GM12801 (cell line): ENCODE measurements around the gene C2CD4D.

Source experiments
- TF ChIP-seq, protein P1 (sequence below): IDR thresholded peaks from one replicate; pipeline ENCODE4 v1.5.1; 2011; ENCODE audit warnings: control low read depth; ENCODE audit not compliant: insufficient read length; ENCODE audit errors: extremely low read depth

Gene C2CD4D

DNA sequence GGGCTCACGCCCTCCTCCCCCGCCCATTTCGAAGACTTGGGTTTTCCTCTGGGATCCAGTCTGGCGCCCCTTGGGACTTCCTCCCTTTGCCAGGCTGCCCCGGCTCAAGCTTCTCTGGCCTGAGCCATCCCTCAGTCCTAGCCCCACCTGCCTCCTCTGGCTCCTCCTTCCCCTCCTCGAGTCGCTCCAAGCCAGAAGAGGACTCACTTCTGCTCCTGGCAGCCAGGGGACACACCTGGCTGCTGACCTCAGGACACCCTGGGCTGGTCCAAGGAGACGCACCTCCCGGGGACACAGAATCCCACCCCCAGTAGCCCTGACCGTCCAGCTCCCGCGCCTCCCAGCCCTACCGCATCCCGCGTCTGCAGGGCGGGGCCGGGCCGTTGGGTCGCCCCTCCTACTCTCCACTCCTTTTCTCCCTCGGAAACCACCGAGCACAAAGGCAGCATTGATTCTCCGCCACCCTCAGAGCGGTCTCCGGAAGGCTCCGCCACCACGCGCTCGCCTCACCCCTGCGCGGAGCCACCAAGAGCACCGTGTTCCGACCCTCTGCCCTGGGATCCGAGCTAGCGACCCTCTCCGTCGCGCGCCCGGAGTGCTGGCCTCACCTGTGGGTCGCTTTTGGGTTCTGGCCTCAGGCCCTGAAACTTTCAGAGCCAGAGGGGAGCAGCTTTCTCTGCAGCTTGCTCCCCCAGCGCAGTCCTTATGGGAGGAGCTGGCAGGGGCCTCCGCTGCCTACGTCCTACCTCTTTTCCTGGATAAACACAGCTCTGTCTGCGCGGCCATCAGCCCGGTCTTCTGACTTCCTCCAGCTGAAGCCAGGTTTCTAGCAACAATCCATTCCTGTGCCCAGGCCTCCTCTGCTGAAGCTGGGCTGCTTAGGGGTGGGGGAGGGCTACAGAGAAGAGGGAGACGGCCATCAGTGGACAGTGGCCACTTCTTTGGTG is at the start of gene C2CD4D:
TSS of gene C2CD4D (minus strand) at position 364 of the 947 bp plus-strand sequence. CDS start 831 bp downstream, outside the sequence.
- TF ChIP-seq, protein P1, sequence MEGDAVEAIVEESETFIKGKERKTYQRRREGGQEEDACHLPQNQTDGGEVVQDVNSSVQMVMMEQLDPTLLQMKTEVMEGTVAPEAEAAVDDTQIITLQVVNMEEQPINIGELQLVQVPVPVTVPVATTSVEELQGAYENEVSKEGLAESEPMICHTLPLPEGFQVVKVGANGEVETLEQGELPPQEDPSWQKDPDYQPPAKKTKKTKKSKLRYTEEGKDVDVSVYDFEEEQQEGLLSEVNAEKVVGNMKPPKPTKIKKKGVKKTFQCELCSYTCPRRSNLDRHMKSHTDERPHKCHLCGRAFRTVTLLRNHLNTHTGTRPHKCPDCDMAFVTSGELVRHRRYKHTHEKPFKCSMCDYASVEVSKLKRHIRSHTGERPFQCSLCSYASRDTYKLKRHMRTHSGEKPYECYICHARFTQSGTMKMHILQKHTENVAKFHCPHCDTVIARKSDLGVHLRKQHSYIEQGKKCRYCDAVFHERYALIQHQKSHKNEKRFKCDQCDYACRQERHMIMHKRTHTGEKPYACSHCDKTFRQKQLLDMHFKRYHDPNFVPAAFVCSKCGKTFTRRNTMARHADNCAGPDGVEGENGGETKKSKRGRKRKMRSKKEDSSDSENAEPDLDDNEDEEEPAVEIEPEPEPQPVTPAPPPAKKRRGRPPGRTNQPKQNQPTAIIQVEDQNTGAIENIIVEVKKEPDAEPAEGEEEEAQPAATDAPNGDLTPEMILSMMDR, result no peak

DNA sequence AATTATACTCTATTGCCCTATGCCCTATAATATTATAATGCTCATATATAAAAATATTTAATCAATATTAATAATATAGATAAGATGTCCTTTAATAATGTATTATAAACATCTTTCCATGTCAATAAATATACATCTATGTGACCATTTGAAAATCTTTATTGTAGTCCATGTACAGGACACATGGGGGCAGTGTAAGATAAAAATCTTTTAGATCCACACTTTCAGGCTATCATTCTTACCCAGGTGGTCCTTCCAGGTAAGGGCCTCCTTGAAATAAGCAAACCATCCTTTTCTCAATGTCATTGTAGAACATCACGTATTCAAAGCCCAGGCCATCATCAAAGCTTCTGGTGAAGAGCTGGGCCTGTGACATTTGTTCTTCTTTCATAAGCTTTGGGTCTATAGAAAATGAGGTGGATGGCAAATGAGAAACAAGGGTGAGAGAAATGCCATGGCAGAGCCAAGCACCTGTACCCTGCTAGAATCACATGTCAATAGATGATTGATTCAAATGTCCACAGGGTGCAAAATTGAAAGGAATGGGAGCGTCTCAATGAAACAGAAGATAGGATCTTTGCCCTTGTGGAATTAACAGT is 49.5 kb upstream of the C2CD4D start:
- TF ChIP-seq, protein P1, result no peak

DNA sequence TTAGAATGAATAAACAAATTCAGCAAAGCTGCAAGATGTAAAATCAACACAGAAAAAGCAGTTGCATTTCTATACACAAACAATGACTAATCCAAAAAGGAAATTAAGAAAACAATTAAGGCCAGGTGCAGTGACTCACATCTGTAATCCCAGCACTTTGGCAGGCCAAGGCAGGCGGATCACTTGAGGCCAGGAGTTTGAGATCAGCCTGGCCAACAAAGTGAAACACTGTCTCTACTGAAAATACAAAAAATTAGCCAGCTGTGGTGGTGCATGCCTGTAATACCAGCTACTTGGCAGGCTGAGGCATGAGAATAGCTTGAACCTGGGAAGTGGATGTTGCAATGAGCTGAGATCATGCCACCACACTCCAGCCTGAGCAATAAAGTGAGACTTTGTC is 47.4 kb upstream of the C2CD4D start:
- TF ChIP-seq, protein P1, result no peak

DNA sequence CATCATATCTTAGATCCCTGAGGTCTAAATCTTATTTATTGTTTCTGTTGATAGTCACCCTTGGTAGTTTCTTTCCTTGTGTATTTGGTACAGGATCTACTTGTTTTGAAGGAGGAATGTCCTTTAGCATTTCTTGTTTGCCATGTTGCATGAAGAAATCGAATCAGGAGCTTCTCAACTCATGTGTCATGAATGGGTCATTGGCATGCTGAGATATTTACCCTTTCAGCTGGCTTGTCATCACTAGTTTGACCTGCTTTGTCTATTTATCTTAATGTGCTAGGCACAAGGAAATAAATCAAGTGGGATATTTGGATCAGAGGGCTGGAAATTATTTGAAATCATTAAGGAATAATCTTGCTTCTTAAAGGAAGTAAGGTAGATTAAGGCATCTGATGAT is 45.9 kb upstream of the C2CD4D start:
- TF ChIP-seq, protein P1, result no peak

DNA sequence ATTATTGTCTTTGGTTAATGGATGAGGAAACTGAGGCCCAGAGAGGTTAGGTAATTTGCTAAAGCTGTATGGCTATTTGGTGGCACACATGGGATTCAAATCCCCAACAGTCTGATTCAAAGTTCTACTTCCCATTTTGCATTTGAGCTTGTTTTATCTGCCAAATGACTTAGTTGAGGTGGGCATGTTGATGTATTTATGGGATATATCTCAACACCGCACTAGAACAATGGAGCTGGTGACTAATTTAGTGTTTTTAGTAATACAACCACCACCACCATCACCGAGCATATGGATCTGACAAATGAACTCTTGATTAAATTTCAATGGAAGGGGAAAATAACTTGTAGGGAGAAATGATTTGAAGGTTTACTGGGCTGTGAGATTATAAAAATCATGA is 42.8 kb upstream of the C2CD4D start:
- TF ChIP-seq, protein P1, result no peak

DNA sequence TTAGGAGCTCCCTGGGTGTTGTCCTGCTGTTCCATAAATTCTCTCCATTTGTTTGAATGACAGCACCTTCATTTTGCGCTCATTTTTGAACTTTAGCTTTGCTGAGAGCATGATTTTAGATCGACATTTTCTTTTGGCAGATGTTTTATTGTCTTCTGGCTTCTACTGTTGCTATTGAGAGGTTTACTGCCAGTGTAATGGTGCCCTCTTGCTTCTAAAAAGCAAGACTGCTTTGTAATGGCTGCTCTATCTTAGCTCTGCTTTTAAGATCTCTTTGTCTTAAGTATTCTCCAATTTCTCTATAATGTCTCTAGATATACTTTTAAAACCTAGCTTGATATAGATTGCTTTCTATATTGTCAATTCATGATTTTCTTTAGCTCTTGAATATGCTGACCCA is 41.9 kb upstream of the C2CD4D start:
- TF ChIP-seq, protein P1, result no peak

DNA sequence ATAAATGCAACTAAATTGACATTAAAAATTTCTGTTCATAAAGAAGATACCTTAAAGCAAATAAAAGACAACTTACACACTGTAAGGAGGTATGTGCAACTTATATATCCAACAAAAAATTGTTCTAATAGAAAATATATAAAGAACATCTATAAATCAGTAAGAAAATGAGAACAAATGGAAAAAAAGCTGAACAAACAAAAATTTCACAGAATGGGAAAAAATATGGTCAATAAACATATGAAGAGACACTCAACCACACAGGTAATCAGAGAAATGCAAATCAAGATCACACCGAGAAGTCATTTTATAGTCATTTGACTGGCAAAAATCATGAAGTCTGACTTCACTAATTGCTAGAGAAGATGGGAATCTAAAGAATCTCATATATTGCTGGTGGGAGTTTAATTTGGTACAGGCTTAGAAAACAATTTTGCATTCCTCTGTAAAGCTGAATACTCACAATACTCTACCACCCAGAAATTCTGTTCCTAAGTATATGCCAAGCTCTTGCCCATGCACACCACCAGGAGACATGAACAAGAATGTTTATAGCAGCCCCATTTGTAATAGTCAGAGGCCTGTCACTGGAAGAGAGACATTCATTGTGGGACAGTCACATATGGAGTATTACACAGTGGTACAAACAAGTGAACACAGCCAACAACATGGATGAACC is 35.9 kb upstream of the C2CD4D start:
- TF ChIP-seq, protein P1, result no peak
